Stomach smooth muscle (tissue), 2 donors: ENCODE results near the gene CRABP2.

ENCODE experiments used
- H3K27ac ChIP-seq: one replicate; pipeline ENCODE4 v1.7.0; 2013; ENCODE audit warnings: mild to moderate bottlenecking, low read length, inconsistent platforms
- H3K27me3 ChIP-seq, 2 donors: one replicate each; pipeline ENCODE4 v1.7.0; 2013; ENCODE audit warnings: low read length in 2 of 2; ENCODE audit not compliant: insufficient read depth in 2 of 2, control insufficient read depth in 1 of 2
- H3K36me3 ChIP-seq, 2 donors: one replicate each; pipeline ENCODE4 v1.7.0; 2013; ENCODE audit warnings: low read length in 2 of 2; ENCODE audit not compliant: control insufficient read depth in 2 of 2, insufficient read depth in 2 of 2
- H3K4me1 ChIP-seq: one replicate; pipeline ENCODE4 v1.7.0; 2013; ENCODE audit warnings: low read length; ENCODE audit not compliant: control insufficient read depth, insufficient read depth
- H3K4me3 ChIP-seq, 2 donors: one replicate each; pipeline ENCODE4 v1.7.0; 2013; ENCODE audit warnings: low read length in 2 of 2
- H3K9ac ChIP-seq, 2 donors: one replicate each; pipeline ENCODE4 v1.7.0; 2013; ENCODE audit warnings: low read length in 2 of 2, mild to moderate bottlenecking in 1 of 2
- H3K9me3 ChIP-seq, 2 donors: one replicate each; pipeline ENCODE4 v1.7.0; 2013; ENCODE audit warnings: low read length in 2 of 2; ENCODE audit not compliant: control insufficient read depth in 2 of 2
- donor health status: healthy.
- donor health status: Pancreatic carcinoma.

The CRABP2 gene

DNA sequence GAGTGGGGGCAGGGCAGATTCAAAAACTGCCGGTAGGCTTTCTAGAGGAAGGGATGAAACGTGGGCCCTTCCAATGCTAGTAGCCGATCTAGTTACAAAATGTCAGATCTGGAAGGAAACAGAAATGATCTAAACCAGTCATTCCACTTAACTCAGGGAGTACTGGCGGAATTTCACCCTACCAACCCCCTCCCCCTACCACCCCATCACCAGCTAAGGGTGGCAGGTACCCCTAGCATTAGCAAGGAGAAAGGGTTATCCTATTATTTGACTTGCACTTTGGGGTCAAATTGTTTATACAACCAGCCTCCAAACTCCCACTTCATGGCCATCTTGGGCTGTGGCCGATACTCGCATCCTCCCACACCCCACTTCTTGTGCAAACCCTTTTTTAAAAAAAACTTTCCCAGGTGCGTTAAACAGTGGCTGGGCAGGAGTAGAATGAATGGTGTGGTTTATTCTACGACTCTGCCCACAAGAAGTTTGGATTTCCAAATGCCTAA lies 36.1 kb upstream of the CRABP2 start:
- peak overlapping the region; percentile 61 to 94 for H3K4me3 ChIP-seq
- H3K9ac ChIP-seq: peak overlapping the region; percentile 36 to 64
- H3K36me3 ChIP-seq: peaks cover 21 to 33% of the 10 kb centered on the region in 2 donors

DNA sequence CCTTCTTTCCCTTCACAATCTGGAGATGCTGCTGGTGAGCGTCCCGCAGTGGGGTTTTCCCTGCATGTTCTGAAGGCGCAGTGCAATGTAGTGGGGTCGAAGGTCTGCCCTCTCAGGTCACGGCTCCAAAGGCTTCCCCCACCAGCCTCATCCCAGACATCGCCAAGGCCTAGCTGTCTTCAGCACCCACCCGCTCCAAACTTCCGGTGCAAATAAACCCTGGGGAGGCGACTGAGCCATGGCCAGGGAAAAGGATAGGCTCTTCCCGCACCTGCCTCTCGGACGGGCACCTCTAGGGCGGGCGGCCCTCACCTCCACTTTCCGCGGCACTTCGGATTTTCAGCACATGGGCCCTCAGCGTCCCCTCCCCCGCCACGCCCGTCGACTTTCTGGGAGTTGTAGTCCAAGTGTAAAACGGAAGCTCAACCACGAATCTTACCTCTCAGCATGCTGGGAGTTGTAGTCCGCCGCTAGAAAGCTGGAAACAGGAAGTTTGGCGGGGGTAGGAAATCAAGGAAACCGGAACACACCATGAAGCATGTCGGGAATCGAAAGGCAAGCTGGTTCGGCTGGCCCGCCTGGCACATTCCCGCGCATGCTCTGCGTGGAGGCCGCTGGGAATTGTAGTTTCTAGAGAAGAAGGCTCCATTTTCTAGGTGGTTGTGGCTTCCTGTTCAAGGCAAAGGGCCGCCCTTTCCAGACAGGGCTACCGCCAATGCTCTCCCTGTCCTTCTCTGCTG lies 35.5 kb upstream of the CRABP2 start, which contains the start of gene MRPL24:
Gene MRPL24, minus strand, starts transcription at position 348 of the 740 bp plus-strand sequence. CDS start 2,384 bp downstream, outside the sequence.
- Histone ChIP-seq H3K4me1 (peaks cover 22% of the 10 kb centered on the region), H3K9ac (peak within 1 kb of the TSS; percentile 85 to 95), H3K27ac (peak within 1 kb of the TSS; percentile 94), H3K4me3 (peak within 1 kb of the TSS; percentile 94 to 97), H3K9me3 (no peaks in the 10 kb centered on the region), H3K27me3 (no peaks in the 10 kb centered on the region), H3K36me3 (peaks cover 24 to 35% of the 10 kb centered on the region in 2 donors)

More for the DNA sequence above, 36.1 kb upstream of the CRABP2 start:
- Histone ChIP-seq H3K9me3 (no peaks in the 10 kb centered on the region), H3K27me3 (no peaks in the 10 kb centered on the region), H3K27ac (peak overlapping the region; percentile 94), H3K4me1 (peaks cover 28% of the 10 kb centered on the region)

DNA sequence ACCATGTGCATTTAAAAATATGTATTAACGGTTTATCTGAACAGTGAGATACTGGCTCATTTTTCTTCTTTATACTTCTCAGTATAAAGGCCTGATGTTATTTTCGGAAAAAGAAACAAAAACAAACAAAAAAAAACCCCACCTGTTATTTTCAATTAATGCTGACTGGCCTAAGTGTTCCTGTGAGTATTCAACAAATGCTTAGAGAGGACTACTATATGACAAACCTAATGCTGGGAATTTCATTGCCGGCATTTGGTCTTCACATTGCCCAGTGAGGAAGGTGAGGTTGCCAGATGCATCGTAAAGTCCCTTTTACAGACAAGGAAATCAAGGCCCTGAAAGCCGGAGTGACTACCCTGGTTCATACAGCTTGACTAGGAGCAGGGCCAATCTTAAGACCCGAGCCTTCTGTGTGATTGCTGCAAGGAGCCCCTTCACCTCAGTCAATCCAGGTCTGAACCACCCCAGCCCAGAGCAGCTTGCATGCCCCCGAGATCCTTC lies 34.9 kb upstream of the CRABP2 start:
- no peaks in the 10 kb centered on the region for H3K27me3 ChIP-seq
- H3K9ac ChIP-seq: peak overlapping the region; percentile 85 to 95

DNA sequence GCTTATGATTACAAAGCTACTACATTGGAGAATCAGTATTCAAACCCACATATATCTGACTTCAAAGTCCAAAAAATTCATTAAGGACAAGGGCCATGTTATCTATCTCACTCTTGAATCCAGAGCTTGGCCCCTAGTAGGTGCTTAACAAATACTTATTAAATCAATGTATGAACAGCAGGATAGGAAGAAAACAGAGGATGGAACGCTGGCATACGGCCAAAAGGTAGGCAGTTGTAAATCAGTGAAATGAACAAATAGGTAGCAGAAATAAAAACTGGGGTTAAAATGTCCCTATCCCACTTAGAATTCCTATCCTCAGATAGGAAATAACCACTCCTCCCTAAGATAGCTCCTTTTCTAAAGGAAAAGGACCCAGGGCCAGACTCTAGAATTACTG lies 33.5 kb upstream of the CRABP2 start:
- no peak overlapping the region for H3K9ac ChIP-seq
- peaks cover 28 to 34% of the 10 kb centered on the region in 2 donors for H3K36me3 ChIP-seq
- peaks cover 10% of the 10 kb centered on the region for H3K4me1 ChIP-seq
- H3K27me3 ChIP-seq: no peaks in the 10 kb centered on the region
- no peak overlapping the region for H3K4me3 ChIP-seq
- no peak overlapping the region for H3K27ac ChIP-seq
- H3K9me3 ChIP-seq: no peaks in the 10 kb centered on the region

More for the DNA sequence above, 34.9 kb upstream of the CRABP2 start:
- Histone ChIP-seq H3K36me3 (peaks cover 28 to 37% of the 10 kb centered on the region in 2 donors), H3K4me3 (peak overlapping the region; percentile 94 to 97), H3K4me1 (peaks cover 17% of the 10 kb centered on the region), H3K9me3 (no peaks in the 10 kb centered on the region), H3K27ac (peak overlapping the region; percentile 94)

DNA sequence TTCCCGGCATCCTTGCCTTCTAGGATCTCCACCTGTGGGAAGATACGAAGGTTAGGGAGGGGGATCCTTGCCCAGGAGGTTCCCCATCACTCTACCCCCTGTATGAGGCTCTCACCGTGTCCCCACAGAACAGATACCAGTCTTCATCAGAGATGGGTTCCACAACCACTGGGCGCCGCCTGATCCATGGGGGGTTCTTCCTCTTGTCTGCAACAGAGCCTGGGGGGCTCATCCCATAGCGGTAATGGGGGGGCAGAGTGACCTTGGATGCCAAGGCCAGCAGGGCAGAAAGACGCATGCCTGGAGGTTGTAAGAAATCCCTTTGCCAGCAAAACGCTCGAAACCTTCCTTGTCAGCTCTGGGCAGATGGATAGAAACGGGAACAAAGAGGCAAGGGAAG lies 33.0 kb upstream of the CRABP2 start:
- Histone ChIP-seq H3K27me3 (no peaks in the 10 kb centered on the region), H3K36me3 (peaks cover 33% of the 10 kb centered on the region in 2 donors), H3K9me3 (no peaks in the 10 kb centered on the region)

DNA sequence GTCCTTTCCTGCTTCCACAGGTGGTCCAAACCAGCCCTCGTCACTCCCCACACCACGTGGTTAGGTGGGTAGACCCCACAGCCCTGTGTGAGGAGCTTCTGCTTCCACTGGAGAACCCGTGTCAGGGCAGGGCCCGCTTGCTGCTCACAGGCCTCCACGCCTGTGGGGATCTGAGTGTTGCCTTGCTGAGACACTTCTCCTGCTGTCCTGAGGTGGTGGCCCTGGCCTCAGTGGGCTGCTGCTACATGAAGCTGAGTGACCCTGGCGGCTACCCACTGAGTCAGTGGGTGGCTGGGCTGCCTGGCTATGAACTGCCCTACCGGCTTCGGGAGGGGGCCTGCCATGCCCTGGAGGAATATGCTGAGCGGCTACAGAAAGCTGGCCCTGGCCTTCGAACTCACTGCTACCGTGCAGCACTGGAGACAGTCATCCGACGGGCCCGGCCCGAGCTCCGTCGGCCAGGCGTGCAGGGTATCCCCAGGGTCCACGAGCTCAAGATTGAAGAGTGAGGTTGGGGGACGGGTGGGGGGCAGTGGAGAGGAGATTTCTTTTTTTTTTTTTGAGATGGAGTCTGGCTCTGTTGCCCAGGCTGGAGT lies 28.7 kb upstream of the CRABP2 start:
- no peak overlapping the region for H3K4me3 ChIP-seq
- peaks cover 1% of the 10 kb centered on the region for H3K4me1 ChIP-seq
- H3K36me3 ChIP-seq: peaks cover 24 to 33% of the 10 kb centered on the region in 2 donors
- H3K9me3 ChIP-seq: no peaks in the 10 kb centered on the region
- no peak overlapping the region for H3K9ac ChIP-seq
- H3K27ac ChIP-seq: no peak overlapping the region
- no peaks in the 10 kb centered on the region for H3K27me3 ChIP-seq

More for the DNA sequence above, 33.0 kb upstream of the CRABP2 start:
- Histone ChIP-seq H3K9ac (no peak overlapping the region), H3K4me1 (peaks cover 10% of the 10 kb centered on the region), H3K27ac (no peak overlapping the region), H3K4me3 (no peak overlapping the region)

DNA sequence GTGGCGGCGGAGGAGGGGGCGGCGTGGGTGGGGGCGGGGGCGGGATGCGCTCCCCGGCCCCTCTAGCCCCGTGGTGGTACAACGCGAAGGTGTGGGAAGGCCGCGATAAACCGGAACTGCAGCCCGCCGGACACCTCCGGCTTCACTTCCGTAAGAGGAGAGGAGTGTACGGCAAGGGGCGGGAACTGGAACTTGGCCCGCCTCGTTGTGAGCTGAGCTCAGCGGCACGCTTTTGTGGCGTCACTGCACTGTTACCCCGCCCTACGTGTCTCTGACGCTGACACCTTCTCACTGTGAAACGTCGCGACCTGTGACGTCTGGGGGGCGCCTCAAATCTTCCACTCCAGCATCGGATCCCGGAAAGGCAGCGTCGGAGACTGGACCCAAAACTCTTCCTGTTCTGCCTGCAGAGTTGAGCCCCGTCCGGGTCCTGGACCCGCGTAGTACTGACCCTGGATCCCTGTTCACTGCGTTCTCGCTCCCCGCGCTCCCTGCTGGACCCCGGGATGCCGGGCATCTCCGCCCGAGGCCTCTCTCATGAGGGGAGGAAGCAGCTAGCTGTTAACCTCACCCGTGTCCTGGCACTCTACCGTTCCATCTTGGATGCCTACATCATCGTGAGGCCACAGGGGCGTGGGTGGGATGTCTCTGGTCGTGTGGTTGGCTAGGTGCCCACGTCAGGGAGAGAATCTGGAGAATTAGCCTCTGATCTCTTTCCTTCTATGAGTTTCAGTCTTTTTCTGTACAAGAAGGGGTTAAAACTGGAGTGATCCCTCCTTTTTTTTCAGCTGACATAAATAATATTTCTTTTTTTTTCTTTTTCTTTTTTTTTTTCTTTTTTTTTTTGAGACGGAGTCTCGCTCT lies 23.4 kb upstream of the CRABP2 start, which contains the start of gene ISG20L2:
Gene ISG20L2, minus strand, starts transcription at position 168 of the 864 bp plus-strand sequence. CDS start 1,114 bp downstream, outside the sequence.
- no peaks in the 10 kb centered on the region for H3K27me3 ChIP-seq
- peak within 1 kb of the TSS; percentile 96 to 99 for H3K9ac ChIP-seq
- H3K9me3 ChIP-seq: no peaks in the 10 kb centered on the region
- H3K27ac ChIP-seq: peak within 1 kb of the TSS; percentile 99
- H3K4me1 ChIP-seq: peaks cover 39% of the 10 kb centered on the region
- H3K4me3 ChIP-seq: peak within 1 kb of the TSS; percentile 88 to 99
- H3K36me3 ChIP-seq: peaks cover 17 to 25% of the 10 kb centered on the region in 2 donors

DNA sequence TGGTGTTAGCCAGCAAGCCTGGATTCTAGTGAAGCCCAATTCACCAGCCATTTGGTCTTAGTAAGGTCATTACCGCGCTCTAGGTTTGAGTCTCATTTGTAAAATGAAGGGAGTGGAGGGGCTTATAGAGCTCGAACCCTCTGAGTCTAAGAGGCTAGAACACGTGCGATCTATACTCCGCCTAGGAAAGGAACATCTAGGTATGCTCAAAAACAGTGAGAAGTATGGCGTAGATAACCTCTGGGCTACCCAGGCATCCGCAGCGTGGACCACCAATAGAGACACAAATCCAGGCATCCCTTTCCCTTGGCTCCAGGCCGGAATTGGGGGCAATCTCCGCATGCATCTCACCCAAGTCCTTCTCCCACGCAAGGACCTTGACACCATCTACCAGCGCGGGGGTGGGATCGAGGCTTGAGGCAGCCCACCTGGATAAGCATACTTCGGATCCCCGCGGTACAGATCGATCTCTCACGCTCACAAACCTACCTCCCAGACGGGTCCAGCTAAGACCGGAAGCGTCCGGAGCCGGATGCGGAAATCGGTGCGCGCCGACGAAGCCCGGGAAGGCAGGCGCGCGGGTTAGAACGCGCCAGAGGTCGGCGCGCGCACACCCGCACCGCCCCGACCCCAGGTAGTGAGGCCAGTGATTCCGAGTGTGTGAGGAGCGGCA lies 22.7 kb upstream of the CRABP2 start, which contains the start of gene METTL25B:
Gene METTL25B, plus strand, starts transcription at position 544 of the 673 bp plus-strand sequence. CDS start 636 bp downstream, outside the sequence.
- Histone ChIP-seq H3K9ac (peak within 1 kb of the TSS; percentile 96 to 99), H3K9me3 (no peaks in the 10 kb centered on the region), H3K4me1 (peaks cover 39% of the 10 kb centered on the region), H3K4me3 (peak within 1 kb of the TSS; percentile 88 to 99), H3K27me3 (no peaks in the 10 kb centered on the region), H3K36me3 (peaks cover 21 to 25% of the 10 kb centered on the region in 2 donors), H3K27ac (peak within 1 kb of the TSS; percentile 99)

DNA sequence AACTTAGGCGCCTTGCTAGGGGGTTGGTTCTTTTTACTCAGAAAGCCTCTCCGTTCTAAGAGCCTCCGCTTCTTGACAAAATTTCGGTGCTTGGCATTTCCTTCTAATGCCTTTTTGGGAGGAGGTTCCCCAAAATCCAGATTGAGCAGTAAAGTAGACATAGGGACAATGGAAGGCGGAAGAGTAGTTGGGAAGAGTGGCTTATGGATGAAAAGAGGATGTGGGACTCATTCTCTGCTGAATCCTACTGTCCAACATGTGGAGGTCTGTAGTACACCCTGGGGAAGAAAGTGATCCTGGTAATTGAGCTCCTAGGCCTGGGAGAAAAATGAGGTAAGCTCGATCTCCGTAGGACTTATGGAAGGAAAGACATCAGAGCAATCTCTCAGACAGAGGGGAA lies 22.1 kb upstream of the CRABP2 start:
- H3K27ac ChIP-seq: peak overlapping the region; percentile 86
- peak overlapping the region; percentile 71 to 94 for H3K9ac ChIP-seq
- H3K27me3 ChIP-seq: no peaks in the 10 kb centered on the region
- peaks cover 39% of the 10 kb centered on the region for H3K4me1 ChIP-seq
- no peaks in the 10 kb centered on the region for H3K9me3 ChIP-seq
- peak overlapping the region; percentile 76 to 99 for H3K4me3 ChIP-seq
- H3K36me3 ChIP-seq: peaks cover 23 to 24% of the 10 kb centered on the region in 2 donors
